H1 (cell line): ENCODE measurements around the gene LARP4. TPM values are rescaled to one million over a fixed set of nuclear protein-coding genes. Genes with fewer than 3 reads are reported as not detected.
A peak's percentile ranks its signal among the peaks of the same experiment; 100 is the strongest.

ENCODE experiments used
- CTCF ChIA-PET: fragments of 300-600 bp; sonication (Branson Sonifier 250); formaldehyde crosslinking; loops from one replicate; lab custom pipeline; 2021; ENCODE audit not compliant: partially characterized antibody; lab: Charles Lee
- POLR2A ChIA-PET: fragments of 300-600 bp; sonication (Branson Sonifier 250); formaldehyde crosslinking; loops from one replicate; lab custom pipeline; 2021; ENCODE audit warnings: inconsistent platforms; ENCODE audit not compliant: partially characterized antibody; lab: Charles Lee
- DNase-seq, 2 experiments: peaks; one replicate each; pipeline versions ENCODE4 v3.0.0 to v3.0.0-alpha.2; 2010 to 2022; ENCODE audit warnings: low spot score in 2 of 2, low read depth in 1 of 2, mixed read lengths in 1 of 2
- FAIRE-seq: peaks from 2 replicates; lab custom pipeline; 2011; peaks lifted over from hg19 to GRCh38; lab: Jason Lieb, UNC
- H2AFZ ChIP-seq: 2 replicates; pipeline ENCODE4 v1.8.1; 2012; ENCODE audit warnings: low read length, inconsistent platforms
- H2AK5ac ChIP-seq: 2 replicates; pipeline ENCODE4 v1.6.1; 2013; ENCODE audit warnings: low read depth, low read length
- H2BK120ac ChIP-seq: replicated peaks from 2 replicates; pipeline ENCODE3; 2013; ENCODE audit warnings: low read depth, low read length, inconsistent platforms
- H2BK12ac ChIP-seq: 2 replicates; pipeline ENCODE4 v1.6.1; 2013; ENCODE audit warnings: low read depth, low read length
- H2BK15ac ChIP-seq: 2 replicates; pipeline ENCODE4 v1.6.1; 2013; ENCODE audit warnings: low read length
- H2BK20ac ChIP-seq: 2 replicates; pipeline ENCODE4 v1.6.1; 2013; ENCODE audit warnings: low read length
- H2BK5ac ChIP-seq: 2 replicates; pipeline ENCODE4 v1.6.1; 2013; ENCODE audit warnings: low read depth, low read length
- H3K14ac ChIP-seq: 2 replicates; pipeline ENCODE4 v1.6.1; 2013; ENCODE audit warnings: inconsistent platforms; ENCODE audit not compliant: insufficient read length
- H3K18ac ChIP-seq: 2 replicates; pipeline ENCODE4 v1.6.1; 2013; ENCODE audit warnings: low read length; ENCODE audit errors: extremely low read depth
- H3K23ac ChIP-seq: 2 replicates; pipeline ENCODE4 v1.6.1; 2013; ENCODE audit warnings: inconsistent platforms; ENCODE audit not compliant: insufficient read length
- H3K23me2 ChIP-seq: 2 replicates; pipeline ENCODE4 v1.6.1; 2013; ENCODE audit warnings: low read depth, low read length
- H3K27ac ChIP-seq: 2 replicates; pipeline ENCODE4 v1.6.1; 2011; ENCODE audit warnings: low read depth, low read length, inconsistent platforms
- H3K27me3 ChIP-seq, 4 experiments: replicated peaks in 1 of 4; 1 replicate in 1 of 4; 2 replicates in 3 of 4; pipeline versions ENCODE4 v1.6.1 to v1.8.1; 2011 to 2013; ENCODE audit warnings: low read length in 3 of 4, mild to moderate bottlenecking in 3 of 4, inconsistent platforms in 2 of 4, mixed read lengths in 2 of 4, moderate library complexity in 1 of 4; ENCODE audit not compliant: control insufficient read depth in 3 of 4, insufficient read depth in 3 of 4; ENCODE audit errors: extremely low read depth in 1 of 4
- H3K36me3 ChIP-seq, 4 experiments: 2 replicates each; pipeline versions ENCODE4 v1.6.1 to v1.8.1; 2011 to 2013; ENCODE audit warnings: mild to moderate bottlenecking in 4 of 4, low read length in 3 of 4, moderate library complexity in 2 of 4, control low read depth in 1 of 4, inconsistent platforms in 1 of 4; ENCODE audit not compliant: insufficient read depth in 4 of 4, control insufficient read depth in 2 of 4
- H3K4ac ChIP-seq: replicated peaks from 2 replicates; pipeline ENCODE3; 2013; ENCODE audit warnings: low read length, low read depth, mixed read lengths, inconsistent platforms; ENCODE audit not compliant: insufficient read length
- H3K4me1 ChIP-seq, 4 experiments: replicated peaks in 1 of 4; 1 replicate in 1 of 4; 2 replicates in 3 of 4; pipeline versions ENCODE4 v1.6.1 to v1.8.1; 2011 to 2013; ENCODE audit warnings: low read length in 3 of 4, inconsistent platforms in 2 of 4, mixed read lengths in 1 of 4; ENCODE audit not compliant: insufficient read depth in 4 of 4, control insufficient read depth in 3 of 4
- H3K4me2 ChIP-seq, 2 experiments: 2 replicates each; pipeline versions ENCODE4 v1.6.1 to v1.8.1; 2011 to 2013; ENCODE audit warnings: low read depth in 2 of 2, low read length in 2 of 2, control low read depth in 1 of 2, inconsistent platforms in 1 of 2, mild to moderate bottlenecking in 1 of 2; ENCODE audit not compliant: insufficient read depth in 1 of 2
- H3K4me3 ChIP-seq, 4 experiments: fragments of 200-600, 300-600 bp in 1 of 4; sonication (generic), shearing (Covaris generic), sonication (Bioruptor Twin) in 1 of 4; 2 replicates each; pipeline versions ENCODE4 v1.5.1 to v1.8.1; 2011 to 2016; ENCODE audit warnings: low read length in 4 of 4, low read depth in 3 of 4, control low read depth in 2 of 4, inconsistent platforms in 2 of 4, mild to moderate bottlenecking in 2 of 4, mixed read lengths in 1 of 4, moderate library complexity in 1 of 4; ENCODE audit not compliant: insufficient read depth in 2 of 4; ENCODE audit errors: extremely low read depth in 1 of 4
- H3K56ac ChIP-seq: replicated peaks from 2 replicates; pipeline ENCODE3; 2013; ENCODE audit warnings: low read depth, mild to moderate bottlenecking, mixed read lengths, low read length, inconsistent platforms; ENCODE audit not compliant: insufficient read length
- H3K79me1 ChIP-seq: 2 replicates; pipeline ENCODE4 v1.6.1; 2013; ENCODE audit warnings: low read depth, low read length, control low read depth
- H3K79me2 ChIP-seq, 2 experiments: 2 replicates each; pipeline versions ENCODE4 v1.6.1 to v1.8.1; 2012 to 2013; ENCODE audit warnings: low read length in 2 of 2, mild to moderate bottlenecking in 2 of 2, inconsistent platforms in 1 of 2; ENCODE audit not compliant: insufficient read depth in 2 of 2, control insufficient read depth in 1 of 2
- H3K9ac ChIP-seq, 4 experiments: replicated peaks in 1 of 4; 1 replicate in 1 of 4; 2 replicates in 3 of 4; pipeline versions ENCODE4 v1.6.1 to v1.8.1; 2011 to 2013; ENCODE audit warnings: low read depth in 3 of 4, low read length in 3 of 4, control low read depth in 2 of 4, mild to moderate bottlenecking in 2 of 4, moderate library complexity in 2 of 4, inconsistent platforms in 1 of 4; ENCODE audit errors: extremely low read depth in 1 of 4
- H3K9me3 ChIP-seq, 2 experiments: 2 replicates each; pipeline versions ENCODE4 v1.6.1 to v1.8.1; 2012 to 2013; ENCODE audit warnings: mild to moderate bottlenecking in 2 of 2, moderate library complexity in 2 of 2, control low read depth in 1 of 2, inconsistent platforms in 1 of 2, low read depth in 1 of 2, low read length in 1 of 2, mixed read lengths in 1 of 2; ENCODE audit not compliant: insufficient read depth in 2 of 2
- H4K20me1 ChIP-seq, 2 experiments: replicated peaks in 1 of 2; 2 replicates each; pipeline versions ENCODE3 to v1.8.1; 2011 to 2013; ENCODE audit warnings: inconsistent platforms in 2 of 2, low read length in 2 of 2, mild to moderate bottlenecking in 1 of 2; ENCODE audit not compliant: insufficient read depth in 2 of 2, control insufficient read depth in 1 of 2
- H4K5ac ChIP-seq: 2 replicates; pipeline ENCODE4 v1.6.1; 2013; ENCODE audit warnings: low read length, low read depth, mixed read lengths, inconsistent platforms; ENCODE audit not compliant: insufficient read length
- H4K8ac ChIP-seq: 2 replicates; pipeline ENCODE4 v1.8.0; 2013; ENCODE audit warnings: mild to moderate bottlenecking, moderate library complexity, low read length, inconsistent platforms; ENCODE audit not compliant: insufficient read depth; ENCODE audit errors: extremely low read depth
- H4K91ac ChIP-seq: replicated peaks from 2 replicates; pipeline ENCODE3; 2013; ENCODE audit warnings: low read length, mixed read lengths, inconsistent platforms; ENCODE audit not compliant: insufficient read length
- ASH2L ChIP-seq: fragments of 200-600, 300-600 bp; sonication (generic); IDR thresholded peaks from one replicate; pipeline ENCODE4 v1.7.1; 2017; ENCODE audit warnings: low read length
- CHD2 ChIP-seq: IDR thresholded peaks from 2 replicates; pipeline ENCODE4 v1.6.1; 2012; ENCODE audit warnings: low read length, improper control_type of control experiment
- NANOG ChIP-seq: IDR thresholded peaks from 2 replicates; pipeline ENCODE4 v1.6.1; 2011; ENCODE audit warnings: low read length, low read depth, mild to moderate bottlenecking, inconsistent platforms; ENCODE audit not compliant: insufficient read depth, poor library complexity, severe bottlenecking
- POLR2A ChIP-seq, 2 experiments: IDR thresholded peaks; 1 replicate in 1 of 2; 2 replicates in 1 of 2; pipeline ENCODE4 v1.6.1; 2011; ENCODE audit warnings: low read depth in 2 of 2, low read length in 2 of 2, mild to moderate bottlenecking in 2 of 2; ENCODE audit errors: control extremely low read depth in 1 of 2
- SP1 ChIP-seq: IDR thresholded peaks from 2 replicates; pipeline ENCODE4 v1.6.1; 2011; ENCODE audit warnings: low read depth, low read length
- TCF12 ChIP-seq: IDR thresholded peaks from 2 replicates; pipeline ENCODE4 v1.6.1; 2011; ENCODE audit warnings: low read depth, mild to moderate bottlenecking, low read length
- YY1 ChIP-seq: IDR thresholded peaks from 2 replicates; pipeline ENCODE4 v1.6.1; 2011; ENCODE audit warnings: low read depth, mild to moderate bottlenecking, low read length
- WGBS, 2 experiments: shearing (Covaris generic) in 1 of 2; methylation state at CpG; one replicate each; pipeline versions ENCODE4 v1.1.6 to v1.1.7; 2013 to 2015; ENCODE audit warnings: low lambda C conversion rate in 2 of 2, mixed read lengths in 2 of 2, inconsistent platforms in 1 of 2, low coverage in 1 of 2, missing lambda C conversion rate in 1 of 2; ENCODE audit not compliant: insufficient replicate concordance in 2 of 2, insufficient coverage in 1 of 2, insufficient read length in 1 of 2; ENCODE audit errors: extremely low coverage in 1 of 2, missing lambda C conversion rate in 1 of 2; 5-methylcytosine and 5-hydroxymethylcytosine counted together
- polyA plus RNA-seq, 7 experiments: library from polyadenylated mRNA; depleted of rRNA in 3 of 7; stranded (reverse) in 5 of 7; unstranded in 2 of 7; fragments of >200 nt in 5 of 7; fragments of 200-250 nt in 2 of 7; gene quantifications; 1 replicate in 5 of 7; 2 replicates in 1 of 7; 4 replicates in 1 of 7; pipeline versions ENCODE4 v1.2.1 to v1.2.3, GENCODE V29; 2011 to 2013; ENCODE audit warnings: missing spikeins in 2 of 7, mixed read lengths in 2 of 7
- total RNA-seq: library from RNA; stranded (reverse); fragmentation: NEBNext Ultra II Directional; extraction: Animal tissue kit (Norgen Biotek cat#: 25700); gene quantifications from 2 replicates; pipeline ENCODE4 v1.2.1, GENCODE V29; 2021

Gene LARP4
- total and polyA plus RNA-seq, 2 of the 8 experiments (the other 6 are each of a cell fraction or from before 2014, with no cell fraction given) = 12.8 to 93.9 TPM

GRCh38 chr12:50365709-50366406 is 34.8 kb upstream of the LARP4 start:
- no peak overlapping the region for H4K5ac ChIP-seq
- no peaks in the 10 kb centered on the region for H3K9me3 ChIP-seq
- H3K23me2 ChIP-seq = no peaks in the 10 kb centered on the region
- H3K4me2 ChIP-seq = no peak overlapping the region
- no peak overlapping the region for H3K14ac ChIP-seq
- H3K23ac ChIP-seq = no peak overlapping the region
- FAIRE-seq (no peak), DNase-seq (no peak)
- no peak for TF ChIP-seq TCF12
- no peak for TF ChIP-seq YY1
- no peak for TF ChIP-seq SP1
- no peak for TF ChIP-seq POLR2A (IDR thresholded peaks at IDR 0.05; ENCODE audit: control extremely low read depth in 1 of 2, low read depth in 2 of 2, low read length in 2 of 2)
- no peak for TF ChIP-seq ASH2L
- no peak for TF ChIP-seq CHD2
- no peak for TF ChIP-seq NANOG
- no peak overlapping the region for H4K91ac ChIP-seq
- H2AK5ac ChIP-seq = no peak overlapping the region
- no peak overlapping the region for H3K4ac ChIP-seq
- no peaks in the 10 kb centered on the region for H3K36me3 ChIP-seq
- no peak overlapping the region for H2BK12ac ChIP-seq
- 0 out of 2 replicates have a peak overlapping the region, but pooled peaks have one; percentile 15 for H2AFZ ChIP-seq
- no peaks in the 10 kb centered on the region for H3K27me3 ChIP-seq
- no peak overlapping the region for H2BK120ac ChIP-seq
- ChIA-PET POLR2A (no interaction called here), CTCF (interaction anchor here (0.5 kb wide), 1 partner anchor 27 kb away, joined by 3 read pairs; no protein-coding TSS in a partner anchor)
- WGBS, 2 experiments = 93% methylated on average over 9 of the region's 9 CpGs; no CpG with 5 or more reads in 1 of the 2 experiments
- H3K4me3 ChIP-seq = no peak overlapping the region
- no peak overlapping the region for H2BK15ac ChIP-seq
- no peak overlapping the region for H3K9ac ChIP-seq
- no peaks in the 10 kb centered on the region for H3K79me1 ChIP-seq
- no peaks in the 10 kb centered on the region for H4K20me1 ChIP-seq
- no peak overlapping the region for H3K56ac ChIP-seq
- H3K27ac ChIP-seq = no peak overlapping the region
- no peaks in the 10 kb centered on the region for H3K4me1 ChIP-seq
- no peak overlapping the region for H2BK20ac ChIP-seq
- H2BK5ac ChIP-seq = no peak overlapping the region
- no peak overlapping the region for H4K8ac ChIP-seq
- H3K79me2 ChIP-seq = no peaks in the 10 kb centered on the region
- H3K18ac ChIP-seq = no peak overlapping the region
